C4-2B (cell line): ENCODE data around the gene LEO1.

Experiments used
- ZFX ChIP-seq: fragments of 450-650 bp; IDR thresholded peaks from 2 replicates; pipeline ENCODE4 v1.6.1; 2017
- TF ChIP-seq, protein P1 (sequence below): fragments of 450-650 bp; conservative IDR thresholded peaks from 2 replicates; pipeline ENCODE4 v1.5.1; 2017; ENCODE audit warnings: mild to moderate bottlenecking

DNA sequence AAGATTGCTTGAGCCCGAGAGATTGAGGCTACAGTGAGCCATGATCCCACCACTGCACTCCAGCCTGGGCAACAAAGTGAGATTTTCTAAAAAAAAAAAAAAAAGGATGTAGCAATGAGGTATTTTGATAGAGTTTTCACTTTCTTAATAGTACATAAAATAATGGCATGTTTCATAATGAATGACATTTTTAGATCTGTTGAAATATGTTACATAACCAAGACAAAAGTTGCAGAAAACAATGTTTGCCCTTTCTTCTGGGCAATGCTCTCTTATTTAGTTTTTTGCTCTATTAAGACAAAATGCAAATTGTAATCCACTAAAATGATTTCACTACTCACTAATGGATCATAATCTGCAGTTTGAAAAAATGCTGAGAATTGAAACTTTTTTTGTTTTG is 43.0 kb upstream of the LEO1 start:
- TF ChIP-seq, protein P1, sequence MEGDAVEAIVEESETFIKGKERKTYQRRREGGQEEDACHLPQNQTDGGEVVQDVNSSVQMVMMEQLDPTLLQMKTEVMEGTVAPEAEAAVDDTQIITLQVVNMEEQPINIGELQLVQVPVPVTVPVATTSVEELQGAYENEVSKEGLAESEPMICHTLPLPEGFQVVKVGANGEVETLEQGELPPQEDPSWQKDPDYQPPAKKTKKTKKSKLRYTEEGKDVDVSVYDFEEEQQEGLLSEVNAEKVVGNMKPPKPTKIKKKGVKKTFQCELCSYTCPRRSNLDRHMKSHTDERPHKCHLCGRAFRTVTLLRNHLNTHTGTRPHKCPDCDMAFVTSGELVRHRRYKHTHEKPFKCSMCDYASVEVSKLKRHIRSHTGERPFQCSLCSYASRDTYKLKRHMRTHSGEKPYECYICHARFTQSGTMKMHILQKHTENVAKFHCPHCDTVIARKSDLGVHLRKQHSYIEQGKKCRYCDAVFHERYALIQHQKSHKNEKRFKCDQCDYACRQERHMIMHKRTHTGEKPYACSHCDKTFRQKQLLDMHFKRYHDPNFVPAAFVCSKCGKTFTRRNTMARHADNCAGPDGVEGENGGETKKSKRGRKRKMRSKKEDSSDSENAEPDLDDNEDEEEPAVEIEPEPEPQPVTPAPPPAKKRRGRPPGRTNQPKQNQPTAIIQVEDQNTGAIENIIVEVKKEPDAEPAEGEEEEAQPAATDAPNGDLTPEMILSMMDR, result no peak
- TF ChIP-seq ZFX, result no peak
